Uterine smooth muscle cell (primary cell): ENCODE measurements around the gene KLHDC1. TPM values are rescaled to one million over a fixed set of nuclear protein-coding genes. Genes with fewer than 3 reads are reported as not detected.

Experiments used
- total RNA-seq: library from RNA; depleted of rRNA; stranded (reverse); fragments of >200 nt; gene quantifications from 2 replicates; pipeline ENCODE4 v1.2.3, GENCODE V29; 2014

Gene KLHDC1
- 3.0 and 3.3 TPM in 2 replicates for total RNA-seq

GRCh38 chr14:49692811-49693734 is at the start of gene KLHDC1:
Gene KLHDC1, plus strand, starts transcription at chr14:49693120. Its CDS starts 75 bp downstream, at chr14:49693195.

GRCh38 chr14:49687942-49688700 is 4.8 kb upstream of the KLHDC1 start, which contains the start of gene POLE2:
Gene POLE2, minus strand, starts transcription at chr14:49688214. Its CDS starts 11 bp downstream, at chr14:49688203.

DNA sequence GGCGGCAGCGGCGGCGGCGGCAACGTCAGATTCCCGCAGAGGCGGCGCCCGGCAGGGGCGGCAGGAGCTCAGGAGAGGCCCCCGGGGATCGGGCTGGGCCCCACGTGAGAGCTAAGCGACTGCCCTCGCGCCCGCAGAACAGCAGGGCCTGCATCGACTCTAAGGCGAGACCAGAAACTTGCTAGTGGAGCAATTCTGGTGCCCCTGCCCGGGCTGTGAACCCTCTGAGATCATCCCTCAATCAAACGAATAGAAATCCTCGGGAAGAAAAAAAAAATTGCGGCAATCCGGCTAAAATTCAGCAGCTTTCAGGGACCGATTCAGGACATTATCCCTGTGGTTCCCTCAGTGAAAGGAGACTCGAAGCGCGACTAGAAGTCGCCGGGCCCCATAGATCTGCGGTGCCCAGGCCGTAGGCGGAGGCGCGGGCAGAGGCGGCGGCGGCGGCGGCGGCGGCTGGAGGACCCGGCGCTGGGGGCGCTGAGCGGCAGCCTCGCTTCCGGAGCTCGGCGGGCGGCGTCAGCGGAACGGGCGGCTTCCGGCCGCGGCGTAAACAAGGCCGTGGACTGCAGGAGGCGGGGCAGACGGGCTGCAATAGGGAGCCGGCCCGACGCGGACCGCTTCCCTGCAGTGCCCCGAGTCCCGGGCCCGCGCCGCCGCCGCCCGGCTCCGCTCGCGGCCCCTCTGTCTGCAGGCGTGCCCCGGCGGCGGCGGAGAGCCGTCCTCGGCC is 74.8 kb downstream of the KLHDC1 start, which contains the start of gene KLHDC2:
TSS of gene KLHDC2 (plus strand) at position 583 of the 730 bp plus-strand sequence. CDS start 316 bp downstream, outside the sequence.

Other genes with a start within 250 kb of the KLHDC1 start
- gene RPS29, start 106.7 kb upstream of the KLHDC1 start, total RNA-seq, result 1,245 and 1,316 TPM in 2 replicates
- 13.7 and 45.5 TPM in 2 replicates for gene LRR1, start 94.2 kb upstream of the KLHDC1 start, total RNA-seq
- gene RPL36AL, start 72.5 kb upstream of the KLHDC1 start, total RNA-seq, result 240 and 273 TPM in 2 replicates
- gene MGAT2, start 72.3 kb upstream of the KLHDC1 start, total RNA-seq, result 104 and 106 TPM in 2 replicates
- gene DNAAF2, start 57.9 kb upstream of the KLHDC1 start, total RNA-seq, result 9.7 and 11.1 TPM in 2 replicates
- gene POLE2, start 4.9 kb upstream of the KLHDC1 start, total RNA-seq, result 12.5 and 33.3 TPM in 2 replicates
- gene KLHDC2, start 75.0 kb downstream of the KLHDC1 start, total RNA-seq, result 78.0 and 84.0 TPM in 2 replicates
- gene NEMF, start 159.7 kb downstream of the KLHDC1 start, total RNA-seq, result 53.3 and 55.7 TPM in 2 replicates
- gene ARF6, start 200.0 kb downstream of the KLHDC1 start, total RNA-seq, result 59.4 and 85.5 TPM in 2 replicates